ENCODE results near the gene ZNF76. TPM values are rescaled to one million over a fixed set of nuclear protein-coding genes. Genes with fewer than 3 reads are reported as not detected.
A peak's percentile ranks its signal among the peaks of the same experiment; 100 is the strongest.
"Not testable (repeated sequence)": the region's sequence is repeated elsewhere in the genome, so short reads cannot be mapped to it uniquely, and the experiment has no call there.

Gene ZNF76
- total RNA-seq, 1 donor from 2014 or later: 53.4 TPM

- DNase-seq (ENCODE audit: low spot score): no peak
These were observed 39.1 kb downstream of the ZNF76 start for GRCh38 chr6:35298625-35299140.

- DNase-seq (ENCODE audit: low spot score): no peak
These were observed 40.1 kb downstream of the ZNF76 start for GRCh38 chr6:35299674-35300073.

DNA sequence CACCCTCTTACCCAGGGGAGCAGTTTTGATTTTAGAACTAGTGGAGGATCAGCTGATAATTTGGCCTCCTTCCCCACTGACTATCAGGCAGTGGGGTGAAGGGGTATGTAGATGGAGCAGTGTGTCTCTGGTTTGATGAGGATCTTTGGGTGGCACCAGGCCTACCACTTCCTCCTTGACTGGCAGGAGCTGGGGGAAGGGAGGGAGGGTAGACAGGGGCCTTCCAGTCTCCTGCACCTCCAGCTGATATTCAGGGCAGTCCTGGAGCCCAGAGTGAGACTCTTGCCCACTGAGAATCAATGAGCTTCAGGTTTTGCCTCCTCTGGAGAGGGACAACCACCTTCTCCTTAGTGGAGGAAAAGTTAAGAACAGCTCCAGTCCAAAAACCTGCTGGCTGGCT lies 41.3 kb downstream of the ZNF76 start:
- DNase-seq (ENCODE audit: low spot score): no peak

GRCh38 chr6:35302604-35303241 lies 43.2 kb downstream of the ZNF76 start:
- peak; percentile 79 for DNase-seq (ENCODE audit: low spot score)

- no peak for DNase-seq (ENCODE audit: low spot score)
These were observed 44.8 kb downstream of the ZNF76 start for GRCh38 chr6:35304299-35304698.

DNA sequence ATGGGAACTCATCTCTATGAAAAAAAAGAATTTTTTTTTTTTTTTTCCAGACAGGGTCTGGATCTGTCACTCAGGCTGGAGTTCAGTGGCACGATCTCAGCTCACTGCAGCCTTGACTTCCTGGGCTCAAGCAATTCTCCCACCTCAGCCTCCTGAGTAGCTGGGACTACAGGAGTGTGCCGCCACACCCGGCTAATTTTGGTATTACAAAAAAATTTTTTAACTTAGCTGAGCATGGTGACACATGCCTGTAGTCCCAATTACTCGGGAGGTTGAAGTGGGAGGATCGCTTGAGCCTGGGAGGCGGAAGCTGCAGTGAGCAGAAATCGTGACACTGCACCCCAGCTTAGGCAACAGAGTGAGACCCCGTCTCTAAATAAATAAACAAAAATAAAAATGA lies 45.6 kb downstream of the ZNF76 start:
- no peak for DNase-seq (ENCODE audit: low spot score)

- DNase-seq (ENCODE audit: low spot score): not testable (repeated sequence)
These were observed 47.6 kb downstream of the ZNF76 start for GRCh38 chr6:35307138-35307537.

DNA sequence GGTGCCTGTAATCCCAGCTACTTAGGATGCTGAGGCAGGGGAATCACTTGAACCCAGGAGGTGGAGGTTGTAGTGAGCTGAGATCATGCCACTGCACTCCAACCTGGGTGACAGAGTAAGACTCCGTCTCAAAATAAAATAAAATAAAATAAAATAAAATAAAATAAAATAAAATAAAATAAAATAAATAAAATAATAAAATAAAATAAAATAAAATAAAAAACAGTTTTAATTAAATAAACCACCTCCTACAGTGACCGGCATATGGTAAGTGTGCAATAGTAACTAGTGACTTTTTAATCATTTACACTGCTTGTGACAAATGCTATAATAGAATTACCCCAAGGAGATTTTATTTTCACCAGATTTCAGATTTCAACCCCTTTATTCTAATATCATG lies 49.0 kb downstream of the ZNF76 start:
- not testable (repeated sequence) for DNase-seq (ENCODE audit: low spot score)

GRCh38 chr6:35309611-35310264 lies 50.2 kb downstream of the ZNF76 start:
- no peak for DNase-seq (ENCODE audit: low spot score)

- DNase-seq (ENCODE audit: low spot score): no peak
These were observed 50.8 kb downstream of the ZNF76 start for GRCh38 chr6:35310265-35310831.

DNA sequence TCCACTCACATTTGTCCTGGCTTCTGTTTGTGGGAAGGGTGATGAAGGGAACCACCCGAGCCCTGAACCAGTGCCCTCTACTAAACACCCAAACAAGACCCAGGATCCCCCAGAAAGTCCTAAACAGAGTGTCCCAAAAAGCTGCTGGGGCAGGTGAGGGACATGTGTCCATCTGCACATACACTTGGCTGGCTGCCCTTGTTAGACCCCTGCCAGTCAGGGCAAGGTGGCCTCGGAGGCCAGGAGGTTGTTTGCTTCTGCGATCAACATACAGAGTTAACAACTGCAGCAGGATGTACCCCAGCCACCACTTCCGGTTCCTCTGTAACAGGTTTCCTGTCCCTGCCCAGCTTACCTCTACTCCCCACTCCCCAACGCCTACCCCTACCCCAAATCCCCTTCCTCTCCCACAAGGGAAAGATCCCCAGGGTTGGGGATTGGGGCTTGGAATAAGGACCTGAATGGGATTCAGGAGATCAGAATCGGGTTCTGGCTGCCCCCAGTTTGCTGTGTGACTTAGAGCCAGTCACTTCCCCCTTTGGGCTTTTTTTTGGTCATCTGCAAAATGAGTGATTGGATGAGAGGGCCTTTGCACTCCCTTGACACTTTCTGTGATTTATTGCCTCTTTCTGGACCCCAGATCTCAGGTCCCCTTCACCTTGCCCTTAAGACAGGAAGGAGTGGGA lies 52.0 kb downstream of the ZNF76 start:
- DNase-seq (ENCODE audit: low spot score): no peak

DNA sequence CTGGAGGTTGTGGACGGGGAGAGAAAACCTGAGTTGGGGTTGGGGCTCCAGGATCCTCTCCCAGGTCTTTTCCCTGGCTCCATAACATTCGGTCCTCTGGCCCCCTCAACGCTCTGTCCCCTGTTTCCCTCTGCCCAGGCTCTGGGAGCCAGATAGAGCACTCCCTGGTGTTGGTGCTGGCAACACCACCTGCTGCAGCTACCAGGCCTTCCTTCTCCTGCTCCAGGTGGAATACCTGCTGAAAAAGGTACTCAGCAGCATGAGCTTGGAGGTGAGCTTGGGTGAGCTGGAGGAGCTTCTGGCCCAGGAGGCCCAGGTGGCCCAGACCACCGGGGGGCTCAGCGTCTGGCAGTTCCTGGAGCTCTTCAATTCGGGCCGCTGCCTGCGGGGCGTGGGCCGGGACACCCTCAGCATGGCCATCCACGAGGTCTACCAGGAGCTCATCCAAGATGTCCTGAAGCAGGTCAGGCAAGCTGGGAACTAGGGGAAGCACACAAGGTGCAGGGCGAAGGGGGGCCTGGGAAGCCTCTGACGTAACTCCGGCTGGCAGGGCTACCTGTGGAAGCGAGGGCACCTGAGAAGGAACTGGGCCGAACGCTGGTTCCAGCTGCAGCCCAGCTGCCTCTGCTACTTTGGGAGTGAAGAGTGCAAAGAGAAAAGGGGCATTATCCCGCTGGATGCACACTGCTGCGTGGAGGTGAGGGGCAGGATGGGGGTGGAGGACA lies 52.7 kb downstream of the ZNF76 start:
- no peak for DNase-seq (ENCODE audit: low spot score)

GRCh38 chr6:35312807-35313206 lies 53.3 kb downstream of the ZNF76 start:
- DNase-seq (ENCODE audit: low spot score): no peak

DNA sequence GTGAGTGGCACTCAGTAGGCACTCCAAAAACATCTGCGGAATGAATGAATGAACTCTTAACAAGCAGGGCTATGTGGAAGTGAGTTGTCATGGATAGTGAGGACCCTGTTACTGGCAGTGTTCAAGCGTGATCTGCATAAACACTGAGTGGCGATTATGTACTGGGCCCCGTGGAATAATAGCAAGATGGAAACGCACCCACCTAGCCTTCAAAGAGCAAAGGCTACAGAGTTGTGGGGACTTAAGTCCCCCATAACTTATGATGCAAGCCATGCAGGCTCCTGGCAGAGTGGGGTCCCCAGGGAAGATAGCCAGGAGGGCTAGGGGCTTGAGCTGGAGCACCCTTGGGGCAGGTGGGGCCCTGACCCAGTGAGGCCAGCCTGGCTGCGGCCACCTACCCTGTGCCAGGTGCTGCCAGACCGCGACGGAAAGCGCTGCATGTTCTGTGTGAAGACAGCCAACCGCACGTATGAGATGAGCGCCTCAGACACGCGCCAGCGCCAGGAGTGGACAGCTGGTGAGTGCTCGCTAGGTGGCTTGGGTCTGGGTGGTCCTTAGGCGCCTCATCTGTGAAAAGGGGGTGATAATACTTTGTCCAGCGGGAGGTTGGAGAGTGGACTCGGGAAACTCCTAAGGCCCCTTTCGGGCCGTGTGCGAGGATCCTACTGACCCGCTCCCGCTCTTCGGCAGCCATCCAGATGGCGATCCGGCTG lies 58.1 kb downstream of the ZNF76 start:
- DNase-seq (ENCODE audit: low spot score): no peak

GRCh38 chr6:35318196-35319171 lies 58.9 kb downstream of the ZNF76 start:
- DNase-seq (ENCODE audit: low spot score): peak; percentile 79

GRCh38 chr6:35319346-35320030 lies 60.0 kb downstream of the ZNF76 start:
- DNase-seq (ENCODE audit: low spot score): no peak

GRCh38 chr6:35320031-35320410 lies 60.5 kb downstream of the ZNF76 start:
- DNase-seq (ENCODE audit: low spot score): no peak

DNA sequence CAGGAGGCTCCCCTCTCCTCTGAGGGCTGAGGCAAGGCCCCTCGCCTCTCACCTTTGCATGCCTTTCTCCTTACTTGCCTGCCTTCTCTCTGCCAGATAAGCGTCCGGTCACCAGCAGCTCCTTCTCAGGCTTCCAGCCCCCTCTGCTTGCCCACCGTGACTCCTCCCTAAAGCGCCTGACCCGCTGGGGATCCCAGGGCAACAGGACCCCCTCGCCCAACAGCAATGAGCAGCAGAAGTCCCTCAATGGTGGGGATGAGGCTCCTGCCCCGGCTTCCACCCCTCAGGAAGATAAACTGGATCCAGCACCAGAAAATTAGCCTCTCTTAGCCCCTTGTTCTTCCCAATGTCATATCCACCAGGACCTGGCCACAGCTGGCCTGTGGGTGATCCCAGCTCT lies 61.6 kb downstream of the ZNF76 start:
- no peak for DNase-seq (ENCODE audit: low spot score)

GRCh38 chr6:35327349-35328027 lies 68.0 kb downstream of the ZNF76 start:
- DNase-seq (ENCODE audit: low spot score): peak; percentile 74

Data from ureter (tissue), 1 donor.